ENCODE measurements around the gene TTC38. TPM values are rescaled to one million over a fixed set of nuclear protein-coding genes. Genes with fewer than 3 reads are reported as not detected.

Gene TTC38
- total RNA-seq, 1 donor from 2014 or later: 8.4 TPM

GRCh38 chr22:46335201-46336118 lies 67.7 kb downstream of the TTC38 start, which contains the start of gene TRMU:
TSS of gene TRMU (plus strand) at chr22:46335714. CDS start at chr22:46335765, 51 bp downstream.
- DNase-seq (ENCODE audit: low read depth): peak; percentile 64
- TF ChIP-seq, protein P1, sequence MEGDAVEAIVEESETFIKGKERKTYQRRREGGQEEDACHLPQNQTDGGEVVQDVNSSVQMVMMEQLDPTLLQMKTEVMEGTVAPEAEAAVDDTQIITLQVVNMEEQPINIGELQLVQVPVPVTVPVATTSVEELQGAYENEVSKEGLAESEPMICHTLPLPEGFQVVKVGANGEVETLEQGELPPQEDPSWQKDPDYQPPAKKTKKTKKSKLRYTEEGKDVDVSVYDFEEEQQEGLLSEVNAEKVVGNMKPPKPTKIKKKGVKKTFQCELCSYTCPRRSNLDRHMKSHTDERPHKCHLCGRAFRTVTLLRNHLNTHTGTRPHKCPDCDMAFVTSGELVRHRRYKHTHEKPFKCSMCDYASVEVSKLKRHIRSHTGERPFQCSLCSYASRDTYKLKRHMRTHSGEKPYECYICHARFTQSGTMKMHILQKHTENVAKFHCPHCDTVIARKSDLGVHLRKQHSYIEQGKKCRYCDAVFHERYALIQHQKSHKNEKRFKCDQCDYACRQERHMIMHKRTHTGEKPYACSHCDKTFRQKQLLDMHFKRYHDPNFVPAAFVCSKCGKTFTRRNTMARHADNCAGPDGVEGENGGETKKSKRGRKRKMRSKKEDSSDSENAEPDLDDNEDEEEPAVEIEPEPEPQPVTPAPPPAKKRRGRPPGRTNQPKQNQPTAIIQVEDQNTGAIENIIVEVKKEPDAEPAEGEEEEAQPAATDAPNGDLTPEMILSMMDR (IDR thresholded peaks at IDR 0.05; ENCODE audit: insufficient read depth, low read length, severe bottlenecking): no peak
- FAIRE-seq: no peak
- Histone ChIP-seq H3K27me3 (ENCODE audit: control insufficient read depth, insufficient read depth, low read length) (no peaks in the 10 kb centered on the region), H3K4me3 (ENCODE audit: low read depth, low read length) (peak within 1 kb of the TSS; percentile 81), H3K36me3 (ENCODE audit: control insufficient read depth, insufficient read depth, low read length) (peaks cover 15% of the 10 kb centered on the region)

- Histone ChIP-seq H3K4me3 (ENCODE audit: low read depth, low read length) (peak overlapping the region; percentile 81), H3K27me3 (ENCODE audit: control insufficient read depth, insufficient read depth, low read length) (no peaks in the 10 kb centered on the region), H3K36me3 (ENCODE audit: control insufficient read depth, insufficient read depth, low read length) (peaks cover 15% of the 10 kb centered on the region)
- DNase-seq (ENCODE audit: low read depth): peak; percentile 26
- TF ChIP-seq, protein P1 (IDR thresholded peaks at IDR 0.05; ENCODE audit: insufficient read depth, low read length, severe bottlenecking): no peak
- FAIRE-seq: peak; percentile 32
Observed at GRCh38 chr22:46336119-46337078, 68.6 kb downstream of the TTC38 start.

GRCh38 chr22:46337870-46338269 lies 70.1 kb downstream of the TTC38 start:
- TF ChIP-seq, protein P1 (IDR thresholded peaks at IDR 0.05; ENCODE audit: insufficient read depth, low read length, severe bottlenecking): no peak
- FAIRE-seq: no peak
- Histone ChIP-seq H3K36me3 (ENCODE audit: control insufficient read depth, insufficient read depth, low read length) (peaks cover 18% of the 10 kb centered on the region), H3K27me3 (ENCODE audit: control insufficient read depth, insufficient read depth, low read length) (no peaks in the 10 kb centered on the region), H3K4me3 (ENCODE audit: low read depth, low read length) (no peak overlapping the region)
- DNase-seq (ENCODE audit: low read depth): no peak

DNA sequence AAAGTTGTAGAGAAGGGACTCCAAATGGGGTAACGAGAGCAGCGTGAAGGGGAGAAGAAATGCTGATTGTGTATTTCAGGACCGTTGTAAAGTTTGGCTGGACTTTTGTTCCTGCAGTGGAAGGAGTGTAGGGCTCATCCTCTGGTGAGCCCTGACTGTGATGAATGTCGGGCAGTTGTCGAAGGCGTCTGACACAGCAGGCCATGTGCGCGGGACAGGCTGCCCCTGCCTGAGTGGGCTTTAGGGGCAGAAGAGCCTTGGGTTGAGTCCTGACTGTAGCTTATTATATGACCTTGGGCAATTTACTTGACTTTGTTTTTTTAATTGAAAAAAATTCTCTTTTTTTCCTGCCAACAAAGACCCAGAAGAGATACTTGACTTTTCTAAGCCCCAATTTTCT lies 70.8 kb downstream of the TTC38 start:
- TF ChIP-seq, protein P1 (IDR thresholded peaks at IDR 0.05; ENCODE audit: insufficient read depth, low read length, severe bottlenecking): no peak
- no peak overlapping the region for H3K4me3 ChIP-seq (ENCODE audit: low read depth, low read length)
- H3K36me3 ChIP-seq (ENCODE audit: control insufficient read depth, insufficient read depth, low read length): peaks cover 19% of the 10 kb centered on the region
- FAIRE-seq (peak; percentile 23), DNase-seq (ENCODE audit: low read depth) (no peak)
- no peaks in the 10 kb centered on the region for H3K27me3 ChIP-seq (ENCODE audit: control insufficient read depth, insufficient read depth, low read length)

DNA sequence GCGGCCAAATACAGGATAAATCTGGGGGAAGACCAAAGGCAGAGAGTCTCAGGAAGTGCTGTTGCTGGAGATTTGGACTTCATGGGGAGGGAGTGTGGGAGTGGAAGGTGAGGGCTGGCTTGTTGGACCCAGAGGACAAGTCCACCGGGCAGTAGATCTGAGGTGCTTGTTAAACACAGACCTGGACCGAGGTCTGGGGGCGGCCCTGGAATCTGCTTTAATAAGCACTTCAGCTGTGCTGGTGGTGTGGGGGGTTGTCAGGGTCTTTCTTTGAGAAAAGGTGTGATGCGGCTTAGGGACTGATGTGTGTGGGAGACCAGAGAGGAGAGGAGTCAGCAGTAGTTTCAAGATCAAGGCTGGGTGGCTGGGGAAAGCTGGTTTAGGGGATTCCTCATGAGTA lies 72.1 kb downstream of the TTC38 start:
- Histone ChIP-seq H3K27me3 (ENCODE audit: control insufficient read depth, insufficient read depth, low read length) (no peaks in the 10 kb centered on the region), H3K36me3 (ENCODE audit: control insufficient read depth, insufficient read depth, low read length) (peaks cover 21% of the 10 kb centered on the region), H3K4me3 (ENCODE audit: low read depth, low read length) (no peak overlapping the region)
- TF ChIP-seq, protein P1 (IDR thresholded peaks at IDR 0.05; ENCODE audit: insufficient read depth, low read length, severe bottlenecking): no peak
- FAIRE-seq: no peak
- no peak for DNase-seq (ENCODE audit: low read depth)

Measured in bronchial epithelial cell (primary cell).